HepG2 (cell line): ENCODE results near the gene IQGAP2. TPM values are rescaled to one million over a fixed set of nuclear protein-coding genes. Genes with fewer than 3 reads are reported as not detected.
"Not testable (repeated sequence)": the region's sequence is repeated elsewhere in the genome, so short reads cannot be mapped to it uniquely, and the experiment has no call there.

Experiments used
- ATAC-seq: fragments of 200-7000 bp; cut with Tn5 transposase; 3 replicates; pipeline ENCODE4 v1.9.1; 2020; ENCODE audit warnings: mild to moderate bottlenecking, moderate library complexity
- BruUV-seq: library from RNA; stranded (reverse); fragments of 400-500 nt; replicated peaks from 2 replicates; lab custom pipeline; 2021; lab: Mats Ljungman, UMichigan
- CTCF ChIA-PET: fragments of 300-600 bp; formaldehyde crosslinking; extraction: SDS; loops from one replicate; lab custom pipeline; 2021; ENCODE audit warnings: low total read pairs, inconsistent platforms, low intra/inter-chr PET ratio; lab: Yijun Ruan, JAX
- POLR2A ChIA-PET: fragments of 350-600 bp; sonication (Branson Sonifier 250); formaldehyde crosslinking; loops from one replicate; lab custom pipeline; 2020; ENCODE audit warnings: antibody characterized with exemption, inconsistent platforms; lab: Yijun Ruan, JAX
- DNase-seq: peaks from one replicate; pipeline ENCODE4 v3.0.0-alpha.2; 2015; ENCODE audit warnings: low spot score
- FAIRE-seq: peaks from 3 replicates; lab custom pipeline; 2011; peaks lifted over from hg19 to GRCh38; lab: Jason Lieb, UNC
- H2AFZ ChIP-seq: one replicate; pipeline ENCODE4 v1.6.1; 2011; ENCODE audit warnings: low read length, inconsistent platforms
- H3K27ac ChIP-seq: fragments of 300-600 bp; 3 replicates; pipeline ENCODE4 v1.8.0; 2011; ENCODE audit warnings: mixed run types, mild to moderate bottlenecking, mixed read lengths, low read length, inconsistent platforms; ENCODE audit not compliant: insufficient read depth; ENCODE audit errors: extremely low read length
- H3K27me3 ChIP-seq, 2 experiments: fragments of 200-600 bp in 1 of 2; 2 replicates in 1 of 2; 3 replicates in 1 of 2; pipeline versions ENCODE4 v1.6.0 to v1.8.0; 2011; ENCODE audit warnings: low read length in 2 of 2, mild to moderate bottlenecking in 2 of 2, moderate library complexity in 2 of 2, inconsistent platforms in 1 of 2; ENCODE audit not compliant: insufficient read depth in 2 of 2, control insufficient read depth in 1 of 2
- H3K36me3 ChIP-seq, 2 experiments: fragments of 200-600 bp in 1 of 2; replicated peaks in 1 of 2; 2 replicates in 1 of 2; 3 replicates in 1 of 2; pipeline versions ENCODE4 v1.5.1 to v1.8.0; 2011; ENCODE audit warnings: low read length in 2 of 2, inconsistent platforms in 1 of 2; ENCODE audit not compliant: insufficient read depth in 2 of 2, control insufficient read depth in 1 of 2
- H3K4me1 ChIP-seq: 2 replicates; pipeline ENCODE4 v1.5.1; 2012; ENCODE audit warnings: low read length, inconsistent platforms; ENCODE audit not compliant: insufficient read depth
- H3K4me2 ChIP-seq: 2 replicates; pipeline ENCODE4 v1.6.0; 2011; ENCODE audit warnings: low read depth, low read length, inconsistent platforms
- H3K4me3 ChIP-seq, 3 experiments: fragments of 200-600 bp in 1 of 3; sonication (generic), shearing (Covaris generic) in 1 of 3; replicated peaks in 1 of 3; 2 replicates each; pipeline ENCODE4 v1.5.1; 2011 to 2016; ENCODE audit warnings: low read length in 3 of 3, inconsistent platforms in 2 of 3, low read depth in 2 of 3, mild to moderate bottlenecking in 2 of 3, control low read depth in 1 of 3, mixed read lengths in 1 of 3; ENCODE audit not compliant: insufficient read depth in 1 of 3
- H3K79me2 ChIP-seq: one replicate; pipeline ENCODE4 v1.6.1; 2011; ENCODE audit warnings: low read length, inconsistent platforms; ENCODE audit not compliant: insufficient read depth
- H3K9ac ChIP-seq: 2 replicates; pipeline ENCODE4 v1.6.0; 2011; ENCODE audit warnings: mild to moderate bottlenecking, low read depth, low read length, inconsistent platforms; ENCODE audit not compliant: insufficient read depth
- H3K9me3 ChIP-seq: 2 replicates; pipeline ENCODE4 v1.5.1; 2012; ENCODE audit warnings: mild to moderate bottlenecking, low read length
- H4K20me1 ChIP-seq: 2 replicates; pipeline ENCODE4 v1.6.0; 2011; ENCODE audit warnings: inconsistent platforms, mild to moderate bottlenecking, low read length, moderate library complexity; ENCODE audit not compliant: insufficient read depth
- CREB1 ChIP-seq, 2 experiments: fragments of 450-650 bp in 1 of 2; IDR thresholded peaks; 2 replicates each; pipeline ENCODE4 v1.6.1; 2016 to 2017; ENCODE audit warnings: control low read depth in 1 of 2, mild to moderate bottlenecking in 1 of 2, missing compliant biosample characterization in 1 of 2, missing genetic modification characterization in 1 of 2
- GPBP1L1 ChIP-seq: sonication (generic); formaldehyde crosslinking; IDR thresholded peaks from 2 replicates; pipeline ENCODE4 v1.5.0; 2020; ENCODE audit warnings: mild to moderate bottlenecking, missing genetic modification reagents
- ISX ChIP-seq: sonication (generic); formaldehyde crosslinking; conservative IDR thresholded peaks from 2 replicates; pipeline ENCODE4 v1.5.0; 2020; ENCODE audit warnings: missing genetic modification reagents
- MLLT10 ChIP-seq: sonication (generic); formaldehyde crosslinking; IDR thresholded peaks from 2 replicates; pipeline ENCODE4 v1.4.0; 2020; ENCODE audit warnings: missing genetic modification reagents
- NFKB2 ChIP-seq: sonication (generic); formaldehyde crosslinking; IDR thresholded peaks from 2 replicates; pipeline ENCODE4 v1.4.0; 2020; ENCODE audit warnings: missing genetic modification reagents, borderline replicate concordance
- ZNF431 ChIP-seq: sonication (generic); formaldehyde crosslinking; IDR thresholded peaks from 2 replicates; pipeline ENCODE4 v1.9.0; 2022; ENCODE audit warnings: missing genetic modification reagents, low read depth, mild to moderate bottlenecking, borderline replicate concordance
- ZNF615 ChIP-seq: sonication (generic); formaldehyde crosslinking; IDR thresholded peaks from 2 replicates; pipeline ENCODE4 v1.5.0; 2020; ENCODE audit warnings: mild to moderate bottlenecking, missing genetic modification reagents, borderline replicate concordance
- WGBS: methylation state at CpG from one replicate; pipeline ENCODE4 v1.1.6; 2017; ENCODE audit warnings: low lambda C conversion rate; 5-methylcytosine and 5-hydroxymethylcytosine counted together
- in situ Hi-C: cut with HindIII; loops from 2 replicates; pipeline ENCODE4 v1.10.0; 2017; ENCODE audit warnings: low pct_unique_long_range_greater_than_20kb; ENCODE audit not compliant: extremely low pct_ligation_motif_present
- intact Hi-C: fragments of 100-400 bp; cut with micrococcal nuclease; formaldehyde crosslinking; loops from one replicate; pipeline ENCODE4 v1.10.0; 2022; ENCODE audit not compliant: unreplicated experiment
- polyA plus RNA-seq, 8 experiments: library from polyadenylated mRNA; depleted of rRNA in 3 of 8; stranded (reverse) in 7 of 8; unstranded in 1 of 8; fragments of >200 nt; fragmentation: Illumina TruSeq in 4 of 8; extraction: Trizol in 4 of 8; gene quantifications; 2 replicates each; pipeline versions ENCODE4 v1.2.1 to v1.2.3, GENCODE V29; 2011 to 2016; ENCODE audit warnings: low read depth in 4 of 8, missing spikeins in 1 of 8, mixed read lengths in 1 of 8; ENCODE audit not compliant: insufficient read depth in 1 of 8
- total RNA-seq, 5 experiments: library from RNA; depleted of rRNA; stranded (reverse); fragments of >200 nt; fragmentation: Illumina TruSeq; extraction: Trizol; gene quantifications; 2 replicates each; pipeline ENCODE4 v1.2.3, GENCODE V29; 2016; ENCODE audit warnings: low read depth in 1 of 5

IQGAP2 gene
- total and polyA plus RNA-seq, 2 of the 13 experiments (the other 11 are each of a cell fraction or from before 2014, with no cell fraction given): 35.2 to 83.3 TPM

DNA sequence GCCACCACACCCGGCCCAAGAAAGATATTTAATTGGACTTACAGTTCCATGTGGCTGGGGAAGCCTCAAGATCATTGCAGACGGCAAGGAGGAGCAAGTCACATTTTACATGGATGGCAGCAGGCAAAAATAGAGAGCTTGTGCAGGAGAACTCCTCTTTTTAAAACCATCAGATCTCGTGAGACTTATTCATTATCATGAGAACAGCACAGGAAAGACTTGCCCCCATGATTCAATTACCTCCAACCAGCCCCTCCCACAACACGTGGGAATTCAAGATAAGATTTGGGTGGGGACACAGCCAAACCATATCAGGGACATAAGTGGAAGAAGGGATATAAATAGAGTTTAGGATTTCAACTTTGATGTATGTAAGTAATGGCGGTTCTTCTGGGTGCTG lies 115.2 kb downstream of the IQGAP2 start:
- Histone ChIP-seq H3K4me1 (peaks cover 42% of the 10 kb centered on the region), H3K79me2 (peaks cover 30% of the 10 kb centered on the region)
- BruUV-seq, in situ Hi-C loops, ATAC-seq, H3K27me3 ChIP-seq, H3K4me2 ChIP-seq, FAIRE-seq, H3K9me3 ChIP-seq: not testable (repeated sequence)
- 95% methylated on average over 5 of the region's 5 CpGs for WGBS
- TF ChIP-seq ZNF431 (CRISPR knock-in tag): peak; percentile 97
- TF ChIP-seq, all 625 proteins: peak for 1; not testable (repeated sequence) for 624
- H3K9ac ChIP-seq, H4K20me1 ChIP-seq, intact Hi-C loops, H3K27ac ChIP-seq, H3K4me3 ChIP-seq, DNase-seq, CTCF ChIA-PET, POLR2A ChIA-PET, H2AFZ ChIP-seq, H3K36me3 ChIP-seq: not testable (repeated sequence)

- POLR2A ChIA-PET: no interaction called here
- H2AFZ ChIP-seq: no peak overlapping the region
- in situ Hi-C loops (no loop called here), intact Hi-C loops (loop anchor here (5.0 kb wide), 1 partner anchor 49 kb away; no protein-coding TSS in a partner anchor)
- H3K27me3 ChIP-seq: no peaks in the 10 kb centered on the region
- H3K27ac ChIP-seq: peak overlapping the region; percentile 59
- TF ChIP-seq MLLT10 (CRISPR knock-in tag) (no peak), GPBP1L1 (CRISPR knock-in tag) (no peak), NFKB2 (CRISPR knock-in tag) (no peak), ZNF615 (CRISPR knock-in tag) (no peak), CREB1 (IDR thresholded peaks at IDR 0.05) (0 out of 2 replicates have a peak, but pooled peaks have one; percentile 6), CREB1 (CRISPR knock-in tag; IDR thresholded peaks at IDR 0.05) (no peak), ISX (no peak)
- H3K4me1 ChIP-seq: peaks cover 39% of the 10 kb centered on the region
- H3K4me2 ChIP-seq: peak overlapping the region; percentile 71
- WGBS: 62% methylated on average over 6 of the region's 6 CpGs
- no peak for DNase-seq
- FAIRE-seq: no peak
- 0 out of 6 replicates have a peak overlapping the region, but pooled peaks of 1 of the 3 experiments have one; percentile 1 for H3K4me3 ChIP-seq
- no peaks in the 10 kb centered on the region for H4K20me1 ChIP-seq
- H3K9ac ChIP-seq: no peak overlapping the region
- no TSS peak for BruUV-seq
- CTCF ChIA-PET: no interaction called here
- peaks cover 44% of the 10 kb centered on the region for H3K79me2 ChIP-seq
- ATAC-seq: no peak
- H3K36me3 ChIP-seq: no peaks in the 10 kb centered on the region
- no peaks in the 10 kb centered on the region for H3K9me3 ChIP-seq
Measured at GRCh38 chr5:76521240-76521758, 118.2 kb downstream of the IQGAP2 start.
